OCI-M2 (cell line): ENCODE measurements around the gene STEAP4.

ENCODE experiments used
- DNase-seq: peaks from one replicate; lab custom pipeline; 2025; ENCODE audit not compliant: unreplicated experiment; lab: John Stamatoyannopoulos, UW

Gene STEAP4

GRCh38 chr7:88306590-88307048 lies at the start of gene STEAP4:
Gene STEAP4, minus strand, starts transcription at chr7:88306894. Its CDS starts 22,625 bp downstream, at chr7:88284269.
- no peak for DNase-seq

GRCh38 chr7:88355011-88355410 lies 48.3 kb upstream of the STEAP4 start:
- no peak for DNase-seq

GRCh38 chr7:88350118-88350517 lies 43.4 kb upstream of the STEAP4 start:
- no peak for DNase-seq

- DNase-seq = no peak
These were observed 40.8 kb upstream of the STEAP4 start for GRCh38 chr7:88347517-88347916.

GRCh38 chr7:88347090-88347489 lies 40.4 kb upstream of the STEAP4 start:
- no peak for DNase-seq

- no peak for DNase-seq
These were observed 39.7 kb upstream of the STEAP4 start for GRCh38 chr7:88346357-88346756.

GRCh38 chr7:88344956-88345832 lies 38.5 kb upstream of the STEAP4 start:
- no peak for DNase-seq

- no peak for DNase-seq
These were observed 37.6 kb upstream of the STEAP4 start for GRCh38 chr7:88344271-88344670.

- DNase-seq = no peak
These were observed 32.7 kb upstream of the STEAP4 start for GRCh38 chr7:88339195-88339922.

- no peak for DNase-seq
These were observed 31.8 kb upstream of the STEAP4 start for GRCh38 chr7:88338503-88338902.

- DNase-seq = no peak
These were observed 30.9 kb upstream of the STEAP4 start for GRCh38 chr7:88337572-88337971.

GRCh38 chr7:88331322-88331721 lies 24.6 kb upstream of the STEAP4 start:
- no peak for DNase-seq

- no peak for DNase-seq
These were observed 23.1 kb upstream of the STEAP4 start for GRCh38 chr7:88329532-88330463.

- DNase-seq = no peak
These were observed 22.1 kb upstream of the STEAP4 start for GRCh38 chr7:88328787-88329186.

- no peak for DNase-seq
These were observed 18.0 kb upstream of the STEAP4 start for GRCh38 chr7:88324699-88325098.

GRCh38 chr7:88322151-88322550 lies 15.5 kb upstream of the STEAP4 start:
- no peak for DNase-seq

- DNase-seq = no peak
These were observed 15.0 kb upstream of the STEAP4 start for GRCh38 chr7:88321694-88322093.

GRCh38 chr7:88318196-88318595 lies 11.5 kb upstream of the STEAP4 start:
- DNase-seq = no peak

- no peak for DNase-seq
These were observed 10.7 kb upstream of the STEAP4 start for GRCh38 chr7:88317422-88317821.

- no peak for DNase-seq
These were observed 9.8 kb upstream of the STEAP4 start for GRCh38 chr7:88316456-88316855.

GRCh38 chr7:88315522-88315921 lies 8.8 kb upstream of the STEAP4 start:
- DNase-seq = no peak
